H1 (cell line): ENCODE results near the gene FGGY. TPM values are rescaled to one million over a fixed set of nuclear protein-coding genes. Genes with fewer than 3 reads are reported as not detected.

Experiments used
- CTCF ChIA-PET: fragments of 300-600 bp; sonication (Branson Sonifier 250); formaldehyde crosslinking; loops from one replicate; lab custom pipeline; 2021; ENCODE audit not compliant: partially characterized antibody; lab: Charles Lee
- POLR2A ChIA-PET: fragments of 300-600 bp; sonication (Branson Sonifier 250); formaldehyde crosslinking; loops from one replicate; lab custom pipeline; 2021; ENCODE audit warnings: inconsistent platforms; ENCODE audit not compliant: partially characterized antibody; lab: Charles Lee
- DNase-seq, 2 experiments: peaks; one replicate each; pipeline versions ENCODE4 v3.0.0 to v3.0.0-alpha.2; 2010 to 2022; ENCODE audit warnings: low spot score in 2 of 2, low read depth in 1 of 2, mixed read lengths in 1 of 2
- FAIRE-seq: peaks from 2 replicates; lab custom pipeline; 2011; peaks lifted over from hg19 to GRCh38; lab: Jason Lieb, UNC
- H2AFZ ChIP-seq: 2 replicates; pipeline ENCODE4 v1.8.1; 2012; ENCODE audit warnings: low read length, inconsistent platforms
- H2AK5ac ChIP-seq: 2 replicates; pipeline ENCODE4 v1.6.1; 2013; ENCODE audit warnings: low read depth, low read length
- H2BK120ac ChIP-seq: replicated peaks from 2 replicates; pipeline ENCODE3; 2013; ENCODE audit warnings: low read depth, low read length, inconsistent platforms
- H2BK12ac ChIP-seq: 2 replicates; pipeline ENCODE4 v1.6.1; 2013; ENCODE audit warnings: low read depth, low read length
- H2BK15ac ChIP-seq: 2 replicates; pipeline ENCODE4 v1.6.1; 2013; ENCODE audit warnings: low read length
- H2BK20ac ChIP-seq: 2 replicates; pipeline ENCODE4 v1.6.1; 2013; ENCODE audit warnings: low read length
- H2BK5ac ChIP-seq: 2 replicates; pipeline ENCODE4 v1.6.1; 2013; ENCODE audit warnings: low read depth, low read length
- H3K14ac ChIP-seq: 2 replicates; pipeline ENCODE4 v1.6.1; 2013; ENCODE audit warnings: inconsistent platforms; ENCODE audit not compliant: insufficient read length
- H3K18ac ChIP-seq: 2 replicates; pipeline ENCODE4 v1.6.1; 2013; ENCODE audit warnings: low read length; ENCODE audit errors: extremely low read depth
- H3K23ac ChIP-seq: 2 replicates; pipeline ENCODE4 v1.6.1; 2013; ENCODE audit warnings: inconsistent platforms; ENCODE audit not compliant: insufficient read length
- H3K23me2 ChIP-seq: 2 replicates; pipeline ENCODE4 v1.6.1; 2013; ENCODE audit warnings: low read depth, low read length
- H3K27ac ChIP-seq: 2 replicates; pipeline ENCODE4 v1.6.1; 2011; ENCODE audit warnings: low read depth, low read length, inconsistent platforms
- H3K27me3 ChIP-seq, 4 experiments: replicated peaks in 1 of 4; 1 replicate in 1 of 4; 2 replicates in 3 of 4; pipeline versions ENCODE4 v1.6.1 to v1.8.1; 2011 to 2013; ENCODE audit warnings: low read length in 3 of 4, mild to moderate bottlenecking in 3 of 4, inconsistent platforms in 2 of 4, mixed read lengths in 2 of 4, moderate library complexity in 1 of 4; ENCODE audit not compliant: control insufficient read depth in 3 of 4, insufficient read depth in 3 of 4; ENCODE audit errors: extremely low read depth in 1 of 4
- H3K36me3 ChIP-seq, 4 experiments: 2 replicates each; pipeline versions ENCODE4 v1.6.1 to v1.8.1; 2011 to 2013; ENCODE audit warnings: mild to moderate bottlenecking in 4 of 4, low read length in 3 of 4, moderate library complexity in 2 of 4, control low read depth in 1 of 4, inconsistent platforms in 1 of 4; ENCODE audit not compliant: insufficient read depth in 4 of 4, control insufficient read depth in 2 of 4
- H3K4ac ChIP-seq: replicated peaks from 2 replicates; pipeline ENCODE3; 2013; ENCODE audit warnings: low read length, low read depth, mixed read lengths, inconsistent platforms; ENCODE audit not compliant: insufficient read length
- H3K4me1 ChIP-seq, 4 experiments: replicated peaks in 1 of 4; 1 replicate in 1 of 4; 2 replicates in 3 of 4; pipeline versions ENCODE4 v1.6.1 to v1.8.1; 2011 to 2013; ENCODE audit warnings: low read length in 3 of 4, inconsistent platforms in 2 of 4, mixed read lengths in 1 of 4; ENCODE audit not compliant: insufficient read depth in 4 of 4, control insufficient read depth in 3 of 4
- H3K4me2 ChIP-seq, 2 experiments: 2 replicates each; pipeline versions ENCODE4 v1.6.1 to v1.8.1; 2011 to 2013; ENCODE audit warnings: low read depth in 2 of 2, low read length in 2 of 2, control low read depth in 1 of 2, inconsistent platforms in 1 of 2, mild to moderate bottlenecking in 1 of 2; ENCODE audit not compliant: insufficient read depth in 1 of 2
- H3K4me3 ChIP-seq, 4 experiments: fragments of 200-600, 300-600 bp in 1 of 4; sonication (generic), shearing (Covaris generic), sonication (Bioruptor Twin) in 1 of 4; 2 replicates each; pipeline versions ENCODE4 v1.5.1 to v1.8.1; 2011 to 2016; ENCODE audit warnings: low read length in 4 of 4, low read depth in 3 of 4, control low read depth in 2 of 4, inconsistent platforms in 2 of 4, mild to moderate bottlenecking in 2 of 4, mixed read lengths in 1 of 4, moderate library complexity in 1 of 4; ENCODE audit not compliant: insufficient read depth in 2 of 4; ENCODE audit errors: extremely low read depth in 1 of 4
- H3K56ac ChIP-seq: replicated peaks from 2 replicates; pipeline ENCODE3; 2013; ENCODE audit warnings: low read depth, mild to moderate bottlenecking, mixed read lengths, low read length, inconsistent platforms; ENCODE audit not compliant: insufficient read length
- H3K79me1 ChIP-seq: 2 replicates; pipeline ENCODE4 v1.6.1; 2013; ENCODE audit warnings: low read depth, low read length, control low read depth
- H3K79me2 ChIP-seq, 2 experiments: 2 replicates each; pipeline versions ENCODE4 v1.6.1 to v1.8.1; 2012 to 2013; ENCODE audit warnings: low read length in 2 of 2, mild to moderate bottlenecking in 2 of 2, inconsistent platforms in 1 of 2; ENCODE audit not compliant: insufficient read depth in 2 of 2, control insufficient read depth in 1 of 2
- H3K9ac ChIP-seq, 4 experiments: replicated peaks in 1 of 4; 1 replicate in 1 of 4; 2 replicates in 3 of 4; pipeline versions ENCODE4 v1.6.1 to v1.8.1; 2011 to 2013; ENCODE audit warnings: low read depth in 3 of 4, low read length in 3 of 4, control low read depth in 2 of 4, mild to moderate bottlenecking in 2 of 4, moderate library complexity in 2 of 4, inconsistent platforms in 1 of 4; ENCODE audit errors: extremely low read depth in 1 of 4
- H3K9me3 ChIP-seq, 2 experiments: 2 replicates each; pipeline versions ENCODE4 v1.6.1 to v1.8.1; 2012 to 2013; ENCODE audit warnings: mild to moderate bottlenecking in 2 of 2, moderate library complexity in 2 of 2, control low read depth in 1 of 2, inconsistent platforms in 1 of 2, low read depth in 1 of 2, low read length in 1 of 2, mixed read lengths in 1 of 2; ENCODE audit not compliant: insufficient read depth in 2 of 2
- H4K20me1 ChIP-seq, 2 experiments: replicated peaks in 1 of 2; 2 replicates each; pipeline versions ENCODE3 to v1.8.1; 2011 to 2013; ENCODE audit warnings: inconsistent platforms in 2 of 2, low read length in 2 of 2, mild to moderate bottlenecking in 1 of 2; ENCODE audit not compliant: insufficient read depth in 2 of 2, control insufficient read depth in 1 of 2
- H4K5ac ChIP-seq: 2 replicates; pipeline ENCODE4 v1.6.1; 2013; ENCODE audit warnings: low read length, low read depth, mixed read lengths, inconsistent platforms; ENCODE audit not compliant: insufficient read length
- H4K8ac ChIP-seq: 2 replicates; pipeline ENCODE4 v1.8.0; 2013; ENCODE audit warnings: mild to moderate bottlenecking, moderate library complexity, low read length, inconsistent platforms; ENCODE audit not compliant: insufficient read depth; ENCODE audit errors: extremely low read depth
- H4K91ac ChIP-seq: replicated peaks from 2 replicates; pipeline ENCODE3; 2013; ENCODE audit warnings: low read length, mixed read lengths, inconsistent platforms; ENCODE audit not compliant: insufficient read length
- CBX8 ChIP-seq: fragments of 300-800, 300-1000 bp; sonication (generic); IDR thresholded peaks from 2 replicates; pipeline ENCODE4 v1.7.1; 2016; ENCODE audit warnings: low read depth, low read length, borderline replicate concordance
- CTBP2 ChIP-seq: IDR thresholded peaks from 2 replicates; pipeline ENCODE4 v1.7.0; 2011; ENCODE audit warnings: borderline replicate concordance, mild to moderate bottlenecking, moderate library complexity, mixed read lengths, low read length; ENCODE audit not compliant: insufficient read depth, insufficient read length
- NANOG ChIP-seq: IDR thresholded peaks from 2 replicates; pipeline ENCODE4 v1.6.1; 2011; ENCODE audit warnings: low read length, low read depth, mild to moderate bottlenecking, inconsistent platforms; ENCODE audit not compliant: insufficient read depth, poor library complexity, severe bottlenecking
- RAD21 ChIP-seq, 2 experiments: IDR thresholded peaks in 1 of 2; conservative IDR thresholded peaks in 1 of 2; 2 replicates each; pipeline ENCODE4 v1.6.1; 2011; ENCODE audit warnings: low read depth in 2 of 2, low read length in 2 of 2, improper control_type of control experiment in 1 of 2, inconsistent platforms in 1 of 2, mild to moderate bottlenecking in 1 of 2, moderate library complexity in 1 of 2
- SIN3A ChIP-seq, 2 experiments: IDR thresholded peaks in 1 of 2; conservative IDR thresholded peaks in 1 of 2; 2 replicates each; pipeline ENCODE4 v1.6.1; 2011 to 2012; ENCODE audit warnings: low read length in 2 of 2, improper control_type of control experiment in 1 of 2, low read depth in 1 of 2, mild to moderate bottlenecking in 1 of 2
- SRF ChIP-seq: IDR thresholded peaks from 2 replicates; pipeline ENCODE4 v1.6.1; 2011; ENCODE audit warnings: mild to moderate bottlenecking, low read depth, low read length, moderate library complexity
- ZNF274 ChIP-seq: IDR thresholded peaks from 2 replicates; pipeline ENCODE4 v1.7.0; 2012; ENCODE audit warnings: low read length, borderline replicate concordance; ENCODE audit errors: extremely low read depth
- WGBS, 2 experiments: shearing (Covaris generic) in 1 of 2; methylation state at CpG; one replicate each; pipeline versions ENCODE4 v1.1.6 to v1.1.7; 2013 to 2015; ENCODE audit warnings: low lambda C conversion rate in 2 of 2, mixed read lengths in 2 of 2, inconsistent platforms in 1 of 2, low coverage in 1 of 2, missing lambda C conversion rate in 1 of 2; ENCODE audit not compliant: insufficient replicate concordance in 2 of 2, insufficient coverage in 1 of 2, insufficient read length in 1 of 2; ENCODE audit errors: extremely low coverage in 1 of 2, missing lambda C conversion rate in 1 of 2; 5-methylcytosine and 5-hydroxymethylcytosine counted together
- polyA plus RNA-seq, 7 experiments: library from polyadenylated mRNA; depleted of rRNA in 3 of 7; stranded (reverse) in 5 of 7; unstranded in 2 of 7; fragments of >200 nt in 5 of 7; fragments of 200-250 nt in 2 of 7; gene quantifications; 1 replicate in 5 of 7; 2 replicates in 1 of 7; 4 replicates in 1 of 7; pipeline versions ENCODE4 v1.2.1 to v1.2.3, GENCODE V29; 2011 to 2013; ENCODE audit warnings: missing spikeins in 2 of 7, mixed read lengths in 2 of 7
- total RNA-seq: library from RNA; stranded (reverse); fragmentation: NEBNext Ultra II Directional; extraction: Animal tissue kit (Norgen Biotek cat#: 25700); gene quantifications from 2 replicates; pipeline ENCODE4 v1.2.1, GENCODE V29; 2021
- TF ChIP-seq, protein P1 (sequence below): IDR thresholded peaks from 2 replicates; pipeline ENCODE4 v1.6.1; 2012; ENCODE audit warnings: low read length, inconsistent platforms
- TF ChIP-seq, protein P2 (sequence below): IDR thresholded peaks from 2 replicates; pipeline ENCODE4 v1.6.1; 2012; ENCODE audit warnings: inconsistent platforms
- TF ChIP-seq, protein P3 (sequence below): IDR thresholded peaks from 2 replicates; pipeline ENCODE4 v1.6.1; 2012; ENCODE audit warnings: inconsistent platforms

The FGGY gene
- total and polyA plus RNA-seq, 2 of the 8 experiments (the other 6 are each of a cell fraction or from before 2014, with no cell fraction given), result 10.3 to 12.5 TPM

- H3K27me3 ChIP-seq, result no peaks in the 10 kb centered on the region
- 21% methylated on average over 1 of the region's 1 CpG; no CpG with 5 or more reads in 1 of the 2 experiments for WGBS, 2 experiments
- H3K4me1 ChIP-seq, result peaks cover 1 to 13% (median 5%) of the 10 kb centered on the region in 4 experiments; a peak in 4 of 7 replicates
- H4K5ac ChIP-seq, result no peak overlapping the region
- H3K18ac ChIP-seq, result no peak overlapping the region
- ChIA-PET CTCF (interaction anchor here (0.6 kb wide), 1 partner anchor 377 kb away, joined by 3 read pairs; no protein-coding TSS in a partner anchor), POLR2A (no interaction called here)
- H3K4me3 ChIP-seq, result peak overlapping the region in 1 of 4 experiments; percentile 2; a peak in 1 of 8 replicates
- FAIRE-seq (peak; percentile 50), DNase-seq (no peak)
- H3K79me1 ChIP-seq, result no peaks in the 10 kb centered on the region; the same call in 1 of the 2 replicates
- no peaks in the 10 kb centered on the region for H3K36me3 ChIP-seq
- no peak overlapping the region for H2BK15ac ChIP-seq
- no peak overlapping the region for H4K8ac ChIP-seq
- H3K4ac ChIP-seq, result no peak overlapping the region
- no peaks in the 10 kb centered on the region for H3K23me2 ChIP-seq
- H2BK12ac ChIP-seq, result no peak overlapping the region
- H4K20me1 ChIP-seq, result no peaks in the 10 kb centered on the region
- no peak overlapping the region for H2BK120ac ChIP-seq
- no peak overlapping the region for H2BK5ac ChIP-seq
- no peak overlapping the region for H2BK20ac ChIP-seq
- no peak overlapping the region for H3K56ac ChIP-seq
- no peak overlapping the region; a peak in 1 of 4 replicates for H3K4me2 ChIP-seq
- no peaks in the 10 kb centered on the region for H3K79me2 ChIP-seq
- H3K14ac ChIP-seq, result no peak overlapping the region
- H3K9ac ChIP-seq, result no peak overlapping the region
- H3K23ac ChIP-seq, result no peak overlapping the region
- no peak overlapping the region for H2AFZ ChIP-seq
- no peak overlapping the region for H4K91ac ChIP-seq
- H2AK5ac ChIP-seq, result no peak overlapping the region
- no peak overlapping the region for H3K27ac ChIP-seq
- no peaks in the 10 kb centered on the region for H3K9me3 ChIP-seq
- TF ChIP-seq, protein P1, sequence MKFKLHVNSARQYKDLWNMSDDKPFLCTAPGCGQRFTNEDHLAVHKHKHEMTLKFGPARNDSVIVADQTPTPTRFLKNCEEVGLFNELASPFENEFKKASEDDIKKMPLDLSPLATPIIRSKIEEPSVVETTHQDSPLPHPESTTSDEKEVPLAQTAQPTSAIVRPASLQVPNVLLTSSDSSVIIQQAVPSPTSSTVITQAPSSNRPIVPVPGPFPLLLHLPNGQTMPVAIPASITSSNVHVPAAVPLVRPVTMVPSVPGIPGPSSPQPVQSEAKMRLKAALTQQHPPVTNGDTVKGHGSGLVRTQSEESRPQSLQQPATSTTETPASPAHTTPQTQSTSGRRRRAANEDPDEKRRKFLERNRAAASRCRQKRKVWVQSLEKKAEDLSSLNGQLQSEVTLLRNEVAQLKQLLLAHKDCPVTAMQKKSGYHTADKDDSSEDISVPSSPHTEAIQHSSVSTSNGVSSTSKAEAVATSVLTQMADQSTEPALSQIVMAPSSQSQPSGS, result no peak
- TF ChIP-seq, protein P2, sequence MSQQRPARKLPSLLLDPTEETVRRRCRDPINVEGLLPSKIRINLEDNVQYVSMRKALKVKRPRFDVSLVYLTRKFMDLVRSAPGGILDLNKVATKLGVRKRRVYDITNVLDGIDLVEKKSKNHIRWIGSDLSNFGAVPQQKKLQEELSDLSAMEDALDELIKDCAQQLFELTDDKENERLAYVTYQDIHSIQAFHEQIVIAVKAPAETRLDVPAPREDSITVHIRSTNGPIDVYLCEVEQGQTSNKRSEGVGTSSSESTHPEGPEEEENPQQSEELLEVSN, result no peak
- TF ChIP-seq, protein P3, sequence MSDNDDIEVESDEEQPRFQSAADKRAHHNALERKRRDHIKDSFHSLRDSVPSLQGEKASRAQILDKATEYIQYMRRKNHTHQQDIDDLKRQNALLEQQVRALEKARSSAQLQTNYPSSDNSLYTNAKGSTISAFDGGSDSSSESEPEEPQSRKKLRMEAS, result no peak
- no peak for TF ChIP-seq CTBP2
- TF ChIP-seq CBX8, result no peak
- TF ChIP-seq RAD21 (IDR thresholded peaks at IDR 0.05 in 1 of 2, conservative IDR thresholded peaks at IDR 0.05 in 1 of 2; ENCODE audit: low read depth in 2 of 2, low read length in 2 of 2), result no peak
- TF ChIP-seq SRF, result no peak
- no peak for TF ChIP-seq ZNF274
- TF ChIP-seq NANOG, result no peak
- TF ChIP-seq SIN3A (conservative IDR thresholded peaks at IDR 0.05 in 1 of 2, IDR thresholded peaks at IDR 0.05 in 1 of 2; ENCODE audit: low read depth in 1 of 2, low read length in 2 of 2), result no peak
These were observed 87.5 kb downstream of the FGGY start for GRCh38 chr1:59384443-59384842.
